ENCODE data around the gene NRIP3.

- no peak for TF ChIP-seq REST (IDR thresholded peaks at IDR 0.05; ENCODE audit: borderline replicate concordance)
- no peak for TF ChIP-seq REST (CRISPR knock-in tag; IDR thresholded peaks at IDR 0.05; ENCODE audit: low read depth)
- no peak for TF ChIP-seq HOMEZ (CRISPR knock-in tag; IDR thresholded peaks at IDR 0.05)
These were observed 9.6 kb upstream of the NRIP3 start for GRCh38 chr11:9013373-9013772.

All from K562 (cell line).